Measurements from ENCODE around the gene DNAH10.

- TF ChIP-seq POLR2A (IDR thresholded peaks at IDR 0.05) = no peak
- TF ChIP-seq CTCF (IDR thresholded peaks at IDR 0.05) = no peak
Measured at GRCh38 chr12:123892180-123892559, 130.1 kb downstream of the DNAH10 start.
